DMS 273 (cell line): ENCODE data around the gene ZNF566.
"Not testable (repeated sequence)": the region's sequence is repeated elsewhere in the genome, so short reads cannot be mapped to it uniquely, and the experiment has no call there.

ENCODE experiments used
- DNase-seq: peaks from one replicate; lab custom pipeline; 2025; ENCODE audit not compliant: unreplicated experiment; lab: John Stamatoyannopoulos, UW

The ZNF566 gene

GRCh38 chr19:36489118-36489919 lies at the start of gene ZNF566:
ZNF566 (minus strand) TSS chr19:36489561; CDS start chr19:36476557, 13,004 bp downstream.
- DNase-seq = peak; percentile 99

DNA sequence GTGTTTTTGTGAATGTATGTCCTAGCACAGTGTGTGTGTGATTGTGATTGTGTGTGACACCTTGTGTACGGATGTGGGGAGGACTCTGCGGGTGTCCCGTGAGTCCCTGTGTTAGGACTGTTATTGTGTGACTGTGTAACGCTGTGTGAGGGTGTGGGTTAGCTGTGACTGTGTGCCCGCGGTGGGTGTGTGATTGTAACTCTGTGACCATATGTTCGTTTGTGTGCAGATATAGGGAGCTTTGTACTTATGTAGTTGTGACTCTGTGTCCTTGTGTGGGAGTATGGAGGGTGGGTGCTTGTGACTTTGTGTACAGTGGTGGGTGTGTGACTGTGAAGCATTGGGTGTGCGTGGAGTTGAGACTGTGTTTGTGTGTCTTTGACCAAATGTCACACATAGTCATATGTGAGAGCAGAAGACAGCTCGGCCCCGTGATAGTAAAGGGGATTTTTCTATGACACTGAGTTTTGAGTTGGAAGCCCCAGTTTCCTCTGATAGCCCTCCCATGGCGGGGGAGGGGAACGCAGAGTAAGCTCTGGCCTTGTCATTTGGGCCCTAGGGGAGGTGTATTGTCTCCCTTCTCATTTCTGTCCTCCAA lies 39.7 kb upstream of the ZNF566 start:
- peak; percentile 50 for DNase-seq

- DNase-seq = peak; percentile 98
These were observed 39.0 kb upstream of the ZNF566 start, which contains the start of gene ZNF260 for GRCh38 chr19:36528194-36528920. ZNF260 (minus strand) TSS chr19:36528271; CDS start chr19:36515238, 13,033 bp downstream.

DNA sequence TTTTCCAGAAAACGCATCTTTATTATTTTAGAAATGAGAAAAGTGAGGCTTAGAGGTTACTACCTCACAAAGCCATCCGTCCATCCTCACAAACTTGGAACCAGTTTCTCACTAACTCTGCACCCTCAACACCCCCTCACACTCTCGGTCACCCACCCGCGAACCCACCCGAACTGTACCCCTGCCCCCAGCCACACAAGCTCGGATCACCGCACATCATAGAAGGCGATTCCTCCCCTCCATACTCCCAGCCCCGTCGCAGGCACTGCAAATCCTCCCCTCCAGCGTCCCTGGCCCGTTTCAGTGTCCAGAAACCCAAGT lies 38.5 kb upstream of the ZNF566 start:
- no peak for DNase-seq

DNA sequence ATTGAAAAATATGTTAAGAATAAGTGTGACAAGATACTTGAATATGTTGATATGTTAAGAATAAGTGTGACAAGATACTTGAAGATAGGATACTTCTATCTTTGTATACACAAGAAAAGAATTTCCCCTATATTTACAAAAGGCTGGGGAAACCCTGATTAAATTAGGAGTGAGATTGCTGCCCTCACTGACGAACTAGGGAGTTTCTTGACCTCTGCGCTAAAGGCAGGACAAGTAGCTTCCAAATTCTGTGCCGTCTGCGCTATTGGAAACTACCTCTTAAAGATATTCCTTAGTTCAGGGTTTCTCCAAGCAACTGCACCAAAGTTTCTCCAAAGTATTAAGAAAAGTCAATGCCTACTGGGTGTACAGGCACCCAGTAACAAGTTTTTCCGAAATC lies 38.0 kb upstream of the ZNF566 start:
- peak; percentile 28 for DNase-seq

- no peak for DNase-seq
These were observed 37.2 kb upstream of the ZNF566 start for GRCh38 chr19:36526581-36526980.

DNA sequence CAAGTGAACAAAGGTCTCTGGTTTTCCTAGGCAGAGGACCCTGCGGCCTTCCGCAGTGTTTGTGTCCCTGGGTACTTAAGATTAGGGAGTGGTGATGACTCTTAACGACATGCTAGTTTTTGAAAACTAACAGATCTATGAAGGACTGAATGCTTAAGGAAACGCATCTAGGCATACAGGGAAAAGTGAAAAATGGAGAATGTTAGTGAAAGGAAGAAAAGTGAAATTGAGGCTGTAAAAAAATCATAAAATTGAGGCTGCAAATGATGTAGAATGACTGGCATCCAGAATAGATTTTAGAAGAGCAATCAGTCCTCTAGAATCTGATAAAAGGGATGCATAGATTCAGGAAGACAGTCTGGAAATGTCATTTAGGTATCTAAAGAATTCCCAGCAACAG lies 35.3 kb upstream of the ZNF566 start:
- no peak for DNase-seq

DNA sequence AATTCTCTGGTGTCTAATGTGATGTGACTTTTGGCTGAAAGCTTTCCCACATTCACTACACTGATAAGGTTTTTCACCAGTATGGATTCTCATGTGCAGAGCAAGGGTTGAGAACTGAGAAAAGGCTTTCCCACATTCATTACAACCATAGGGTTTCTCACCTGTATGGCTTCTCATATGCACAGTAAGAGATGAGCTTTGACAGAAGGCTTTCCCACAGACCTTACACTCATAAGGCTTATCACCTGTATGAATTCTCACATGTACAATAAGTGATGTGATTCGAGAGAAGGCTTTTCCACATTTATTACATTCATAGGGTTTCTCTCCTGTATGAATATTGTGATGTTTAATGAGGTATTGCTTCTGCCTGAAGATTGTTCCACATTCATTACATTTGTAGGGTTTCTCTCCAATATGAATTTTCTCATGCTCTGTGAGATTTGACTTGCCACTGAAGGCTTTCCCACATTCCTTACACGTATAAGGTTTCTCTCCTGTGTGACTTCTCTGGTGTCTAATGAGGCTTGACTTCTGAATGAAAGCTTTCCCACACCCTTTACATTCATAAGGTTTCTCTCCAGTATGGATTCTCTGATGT lies 24.8 kb upstream of the ZNF566 start:
- DNase-seq = no peak

DNA sequence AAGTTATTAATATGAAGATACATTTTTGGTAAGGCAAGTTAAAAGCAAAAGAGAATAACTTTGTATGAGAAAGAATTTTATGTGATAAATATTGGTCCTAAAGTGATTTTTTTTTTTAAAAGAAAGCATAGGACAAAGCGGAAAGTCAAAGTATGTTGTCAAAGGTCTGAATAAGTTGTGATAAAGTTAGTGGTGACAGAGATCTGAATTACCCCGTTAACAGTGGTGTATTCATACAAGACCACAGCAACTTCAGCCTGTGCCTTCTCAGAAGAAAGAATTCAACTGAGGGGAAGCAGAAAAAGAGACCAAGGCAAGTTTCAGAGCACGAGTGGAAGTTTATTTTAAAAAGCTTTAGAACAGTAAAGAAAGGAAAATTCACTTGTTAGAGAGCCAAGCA lies 19.0 kb upstream of the ZNF566 start:
- no peak for DNase-seq

- no peak for DNase-seq
These were observed 12.6 kb upstream of the ZNF566 start for GRCh38 chr19:36501973-36502372.

DNA sequence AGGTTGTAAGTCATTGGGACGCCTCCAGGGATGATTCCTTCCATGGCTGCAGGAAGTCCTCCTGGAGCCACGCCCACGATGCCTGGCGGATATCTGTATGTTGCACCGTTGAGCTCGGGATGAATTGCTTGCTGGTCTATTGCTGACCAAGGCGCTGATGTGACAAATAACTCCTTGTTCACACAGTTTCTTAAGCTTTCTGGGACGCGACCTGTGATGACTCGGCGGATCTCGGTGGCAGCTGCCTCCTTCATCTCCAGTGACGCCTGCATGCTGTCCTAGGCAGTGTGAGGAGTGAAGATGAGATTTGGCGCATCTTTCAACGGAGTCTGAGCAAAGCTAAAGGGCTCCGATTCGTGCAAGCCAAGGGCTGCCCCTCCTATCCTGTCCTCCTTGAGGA lies 7.6 kb upstream of the ZNF566 start:
- no peak for DNase-seq

DNA sequence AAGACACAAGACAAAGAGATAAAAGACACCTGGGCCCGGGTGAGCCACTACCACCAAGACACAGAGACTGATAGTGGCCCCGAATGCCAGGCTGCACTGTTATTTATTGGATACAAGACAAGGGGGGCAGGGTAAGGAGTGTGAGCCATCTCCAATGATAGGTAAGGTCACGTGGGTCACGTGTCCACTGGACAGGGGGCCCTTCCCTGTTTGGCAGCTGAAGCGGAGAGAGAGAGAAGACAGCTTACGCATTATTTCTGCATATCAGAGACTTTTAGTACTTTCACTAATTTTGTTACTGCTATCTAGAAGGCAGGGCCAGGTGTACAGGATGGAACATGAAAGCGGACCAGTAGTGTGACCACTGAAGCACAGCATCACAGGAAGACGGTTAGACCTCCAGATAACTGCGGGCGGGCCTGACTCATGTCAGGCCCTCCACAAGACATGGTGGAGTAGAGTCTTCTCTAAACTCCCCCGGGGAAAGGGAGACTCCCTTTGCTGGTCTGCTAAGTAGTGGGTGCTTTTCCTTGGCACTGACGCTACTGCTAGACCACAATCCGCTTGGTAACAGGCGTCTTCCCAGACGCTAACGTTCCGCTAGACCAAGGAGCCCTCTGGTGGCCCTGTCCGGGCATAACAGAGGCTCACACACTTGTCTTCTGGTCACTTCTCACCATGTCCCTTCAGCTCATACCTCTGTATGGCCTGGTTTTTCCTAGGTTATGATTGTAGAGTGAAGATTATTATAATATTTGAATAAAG lies 3.5 kb upstream of the ZNF566 start:
- DNase-seq = peak; percentile 46

DNA sequence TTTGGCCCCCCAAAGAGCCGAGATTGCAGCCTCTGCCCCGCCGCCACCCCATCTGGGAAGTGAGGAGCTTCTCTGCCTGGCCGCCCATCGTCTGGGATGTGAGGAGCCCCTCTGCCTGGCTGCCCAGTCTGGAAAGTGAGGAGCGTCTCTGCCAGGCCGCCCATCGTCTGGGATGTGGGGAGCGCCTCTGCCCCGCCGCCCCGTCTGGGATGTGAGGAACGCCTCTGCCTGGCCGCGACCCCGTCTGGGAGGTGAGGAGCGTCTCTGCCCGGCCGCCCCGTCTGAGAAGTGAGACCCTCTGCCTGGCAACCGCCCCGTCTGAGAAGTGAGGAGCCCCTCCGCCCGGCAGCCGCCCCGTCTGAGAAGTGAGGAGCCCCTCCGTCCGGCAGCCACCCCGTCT lies 1.5 kb upstream of the ZNF566 start:
- DNase-seq = not testable (repeated sequence)

- DNase-seq = peak; percentile 96
These were observed 607 bp upstream of the ZNF566 start for GRCh38 chr19:36489920-36490415.

DNA sequence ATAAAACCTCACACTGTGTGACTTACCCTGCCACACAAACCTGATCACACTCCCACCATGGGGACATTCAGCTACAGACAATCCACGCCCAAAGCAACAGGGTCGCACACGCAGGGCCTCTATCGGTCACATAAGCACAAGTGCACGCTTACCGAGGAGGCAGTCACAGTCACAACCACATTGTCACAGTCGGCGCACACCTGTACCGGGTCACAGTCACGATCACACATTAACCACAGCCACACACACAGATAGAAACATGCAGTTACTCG lies 579 bp downstream of the ZNF566 start:
- DNase-seq = peak; percentile 60

DNA sequence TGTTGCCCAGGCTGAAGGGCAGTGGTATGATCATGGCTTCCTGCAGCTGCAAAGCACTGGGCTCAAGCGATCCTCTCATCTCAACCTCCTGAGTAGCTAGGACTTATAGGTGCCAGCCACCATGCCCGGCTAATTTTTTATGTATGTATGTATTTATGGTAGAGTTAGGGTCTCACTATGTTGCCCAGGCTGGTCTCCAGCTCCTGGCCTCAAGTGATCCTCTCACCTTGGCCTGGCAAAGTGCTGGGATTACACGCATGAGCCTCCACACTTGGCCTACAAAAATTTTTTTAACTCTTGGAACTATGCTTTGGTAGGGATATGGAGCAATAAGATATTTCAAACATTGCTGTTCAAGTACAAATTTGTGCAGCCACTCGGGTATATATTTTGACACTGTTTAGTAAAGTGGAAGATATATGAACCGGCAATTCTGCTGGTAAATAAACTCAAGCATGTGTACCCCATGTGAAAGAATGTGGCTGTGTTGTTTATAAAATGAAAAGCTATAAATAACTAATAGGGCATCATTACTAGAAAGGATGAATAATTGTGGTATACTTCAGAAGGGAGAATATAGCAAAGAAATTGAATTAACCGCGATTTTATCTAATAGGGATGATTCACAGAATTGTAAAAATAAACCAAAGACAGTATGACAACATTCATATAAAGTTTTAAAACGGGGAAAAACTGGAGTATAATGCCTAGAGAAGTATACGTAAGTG lies 1.1 kb downstream of the ZNF566 start:
- peak; percentile 7 for DNase-seq

DNA sequence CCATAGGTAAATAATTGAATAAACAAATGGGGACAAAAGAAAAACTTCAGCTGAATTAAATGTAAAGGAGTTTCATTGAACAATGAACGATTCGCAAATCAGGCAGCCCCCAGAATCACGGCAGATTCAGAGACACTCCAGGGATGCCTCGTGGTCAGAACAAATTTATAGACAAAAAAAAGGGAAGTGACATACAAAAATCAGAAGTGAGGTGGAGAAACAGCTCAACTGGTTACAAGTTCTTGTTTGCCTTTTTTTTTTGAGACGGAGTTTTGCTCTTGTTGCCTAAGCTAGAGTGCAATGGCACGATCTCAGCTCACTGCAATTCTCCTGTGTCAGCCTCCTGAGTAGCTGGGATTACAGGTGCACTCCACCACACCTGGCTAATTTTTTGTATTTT lies 5.7 kb downstream of the ZNF566 start:
- DNase-seq = no peak

DNA sequence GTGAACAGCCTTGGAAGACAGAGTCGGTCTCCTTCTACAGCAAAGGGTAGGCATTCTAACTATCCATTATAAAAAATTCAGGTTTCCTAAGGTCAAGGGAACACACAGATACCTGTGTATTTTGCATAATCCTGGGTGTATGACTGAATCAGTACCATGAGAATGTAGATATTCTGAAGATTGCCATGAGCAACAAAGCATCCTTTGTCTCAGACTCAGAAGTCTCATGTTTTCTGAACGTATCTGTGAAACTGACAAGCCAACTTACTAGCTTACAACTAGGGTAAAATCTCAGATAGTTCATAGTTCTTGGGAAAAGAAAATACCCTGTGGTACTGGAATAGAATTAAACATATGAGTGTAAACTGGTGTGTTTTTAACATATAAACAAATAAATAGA lies 6.5 kb downstream of the ZNF566 start:
- no peak for DNase-seq

DNA sequence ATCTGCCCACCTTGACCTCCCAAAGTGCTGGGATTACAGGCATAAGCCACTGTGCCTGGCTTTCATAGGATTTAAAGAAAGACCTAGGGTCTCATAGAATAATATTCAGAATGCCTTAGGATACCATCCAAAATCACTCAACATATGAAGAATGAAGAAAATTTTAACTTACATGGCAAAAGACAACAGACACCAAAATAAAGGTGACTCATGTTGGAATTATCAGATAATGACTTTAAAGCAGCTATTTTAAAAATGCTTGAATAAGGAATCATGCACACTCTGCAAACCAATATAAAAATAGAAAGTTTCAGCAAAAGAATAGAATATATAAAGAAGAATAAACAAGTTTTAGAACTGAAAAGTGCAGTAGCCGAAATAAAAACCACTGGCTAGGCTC lies 29.3 kb downstream of the ZNF566 start:
- no peak for DNase-seq

DNA sequence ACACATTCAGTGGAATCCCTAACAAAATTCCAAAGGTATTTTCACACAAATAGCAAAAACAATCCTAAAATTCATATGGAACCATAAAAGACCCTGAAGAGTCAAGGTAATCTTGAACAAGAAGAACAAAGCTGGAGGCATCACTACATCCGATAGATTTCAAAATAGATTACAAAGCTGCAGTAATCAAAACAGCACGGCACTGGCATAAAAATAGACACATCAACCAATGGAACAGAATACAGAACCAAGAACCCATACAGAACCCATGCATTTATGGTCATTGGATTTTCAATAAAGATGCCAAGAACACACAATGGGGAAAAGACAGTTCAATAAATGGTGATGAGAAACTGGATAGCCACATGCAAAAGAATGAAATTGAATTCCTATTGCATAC lies 32.5 kb downstream of the ZNF566 start:
- no peak for DNase-seq
